Activated T-cell treated with anti-CD3 and anti-CD28 coated beads, Interleukin-2, amount 50 U/mL, for 24 hours (primary cell): ENCODE data around the gene ADAMTSL3.

Source experiments
- DNase-seq: peaks from one replicate; pipeline ENCODE4 v3.0.0-alpha.2; 2020
- H3K27ac Mint-ChIP-seq: 2 replicates; pipeline ENCODE4 v1.8.0; 2020; ENCODE audit warnings: mild to moderate bottlenecking, mixed read lengths
- H3K27me3 Mint-ChIP-seq: 2 replicates; pipeline ENCODE4 v1.8.0; 2020; ENCODE audit warnings: mixed read lengths
- H3K36me3 Mint-ChIP-seq: 2 replicates; pipeline ENCODE4 v1.8.0; 2020; ENCODE audit warnings: low read depth, mixed read lengths
- H3K4me1 Mint-ChIP-seq: 2 replicates; pipeline ENCODE4 v1.8.0; 2020; ENCODE audit warnings: low read depth, mixed read lengths
- H3K4me3 Mint-ChIP-seq: 2 replicates; pipeline ENCODE4 v1.8.0; 2020; ENCODE audit warnings: mild to moderate bottlenecking, moderate library complexity, mixed read lengths
- H3K9me3 Mint-ChIP-seq: 2 replicates; pipeline ENCODE4 v1.8.0; 2020; ENCODE audit warnings: mixed read lengths

ADAMTSL3 gene

GRCh38 chr15:83776986-83777385, 123.1 kb downstream of the ADAMTSL3 start:
- Mint-ChIP-seq H3K36me3 (no peaks in the 10 kb centered on the region), H3K4me3 (no peak overlapping the region), H3K9me3 (peaks cover 5% of the 10 kb centered on the region), H3K27me3 (peaks cover 18% of the 10 kb centered on the region), H3K4me1 (no peaks in the 10 kb centered on the region), H3K27ac (no peak overlapping the region)
- no peak for DNase-seq

- peaks cover 5% of the 10 kb centered on the region for H3K9me3 Mint-ChIP-seq
- no peak overlapping the region for H3K4me3 Mint-ChIP-seq
- no peaks in the 10 kb centered on the region for H3K4me1 Mint-ChIP-seq
- H3K27ac Mint-ChIP-seq, result no peak overlapping the region
- H3K36me3 Mint-ChIP-seq, result no peaks in the 10 kb centered on the region
- DNase-seq, result no peak
- peaks cover 5% of the 10 kb centered on the region for H3K27me3 Mint-ChIP-seq
Measured at GRCh38 chr15:83783227-83783626, 129.3 kb downstream of the ADAMTSL3 start.

GRCh38 chr15:83784975-83785374, 131.1 kb downstream of the ADAMTSL3 start:
- no peak overlapping the region for H3K4me3 Mint-ChIP-seq
- peaks cover 13% of the 10 kb centered on the region for H3K27me3 Mint-ChIP-seq
- no peak for DNase-seq
- no peak overlapping the region for H3K27ac Mint-ChIP-seq
- no peaks in the 10 kb centered on the region for H3K36me3 Mint-ChIP-seq
- no peaks in the 10 kb centered on the region for H3K4me1 Mint-ChIP-seq
- peaks cover 5% of the 10 kb centered on the region for H3K9me3 Mint-ChIP-seq

GRCh38 chr15:83786336-83786735, 132.4 kb downstream of the ADAMTSL3 start:
- H3K4me3 Mint-ChIP-seq, result no peak overlapping the region

GRCh38 chr15:83793069-83793468, 139.1 kb downstream of the ADAMTSL3 start:
- H3K27ac Mint-ChIP-seq, result no peak overlapping the region
- H3K4me3 Mint-ChIP-seq, result no peak overlapping the region
- peaks cover 2% of the 10 kb centered on the region for H3K9me3 Mint-ChIP-seq
- H3K36me3 Mint-ChIP-seq, result no peaks in the 10 kb centered on the region
- H3K27me3 Mint-ChIP-seq, result peaks cover 29% of the 10 kb centered on the region
- no peaks in the 10 kb centered on the region for H3K4me1 Mint-ChIP-seq
- no peak for DNase-seq

More at GRCh38 chr15:83786336-83786735, 132.4 kb downstream of the ADAMTSL3 start:
- Mint-ChIP-seq H3K27ac (no peak overlapping the region), H3K9me3 (peaks cover 4% of the 10 kb centered on the region), H3K27me3 (peaks cover 21% of the 10 kb centered on the region), H3K36me3 (no peaks in the 10 kb centered on the region), H3K4me1 (no peaks in the 10 kb centered on the region)
- no peak for DNase-seq

GRCh38 chr15:83794209-83794608, 140.3 kb downstream of the ADAMTSL3 start:
- H3K27me3 Mint-ChIP-seq, result peaks cover 21% of the 10 kb centered on the region
- H3K36me3 Mint-ChIP-seq, result no peaks in the 10 kb centered on the region
- DNase-seq, result no peak
- no peak overlapping the region for H3K4me3 Mint-ChIP-seq
- peaks cover 2% of the 10 kb centered on the region for H3K9me3 Mint-ChIP-seq
- H3K4me1 Mint-ChIP-seq, result no peaks in the 10 kb centered on the region
- no peak overlapping the region for H3K27ac Mint-ChIP-seq

GRCh38 chr15:83809345-83809744, 155.4 kb downstream of the ADAMTSL3 start:
- Mint-ChIP-seq H3K9me3 (peaks cover 2% of the 10 kb centered on the region), H3K27ac (no peak overlapping the region), H3K27me3 (peaks cover 7% of the 10 kb centered on the region), H3K36me3 (no peaks in the 10 kb centered on the region), H3K4me1 (no peaks in the 10 kb centered on the region), H3K4me3 (no peak overlapping the region)
- DNase-seq, result no peak

GRCh38 chr15:83810110-83810509, 156.2 kb downstream of the ADAMTSL3 start:
- H3K9me3 Mint-ChIP-seq, result peaks cover 2% of the 10 kb centered on the region
- no peaks in the 10 kb centered on the region for H3K4me1 Mint-ChIP-seq
- H3K27me3 Mint-ChIP-seq, result peaks cover 7% of the 10 kb centered on the region
- H3K27ac Mint-ChIP-seq, result no peak overlapping the region
- no peak overlapping the region for H3K4me3 Mint-ChIP-seq
- no peak for DNase-seq
- no peaks in the 10 kb centered on the region for H3K36me3 Mint-ChIP-seq

GRCh38 chr15:83813682-83814081, 159.8 kb downstream of the ADAMTSL3 start:
- DNase-seq, result no peak
- no peak overlapping the region for H3K27ac Mint-ChIP-seq
- H3K27me3 Mint-ChIP-seq, result peaks cover 2% of the 10 kb centered on the region
- no peaks in the 10 kb centered on the region for H3K4me1 Mint-ChIP-seq
- no peak overlapping the region for H3K4me3 Mint-ChIP-seq
- no peaks in the 10 kb centered on the region for H3K36me3 Mint-ChIP-seq
- H3K9me3 Mint-ChIP-seq, result peaks cover 2% of the 10 kb centered on the region

GRCh38 chr15:83815506-83815905, 161.6 kb downstream of the ADAMTSL3 start:
- Mint-ChIP-seq H3K36me3 (no peaks in the 10 kb centered on the region), H3K4me1 (no peaks in the 10 kb centered on the region), H3K4me3 (no peak overlapping the region), H3K27me3 (peaks cover 2% of the 10 kb centered on the region), H3K9me3 (peaks cover 2% of the 10 kb centered on the region), H3K27ac (no peak overlapping the region)
- no peak for DNase-seq

GRCh38 chr15:83816124-83816883, 162.4 kb downstream of the ADAMTSL3 start:
- H3K27me3 Mint-ChIP-seq, result peaks cover 2% of the 10 kb centered on the region
- no peaks in the 10 kb centered on the region for H3K36me3 Mint-ChIP-seq
- H3K9me3 Mint-ChIP-seq, result no peaks in the 10 kb centered on the region
- H3K27ac Mint-ChIP-seq, result no peak overlapping the region
- DNase-seq, result no peak
- no peaks in the 10 kb centered on the region for H3K4me1 Mint-ChIP-seq
- H3K4me3 Mint-ChIP-seq, result no peak overlapping the region

GRCh38 chr15:83818591-83818990, 164.7 kb downstream of the ADAMTSL3 start:
- no peak for DNase-seq
- H3K36me3 Mint-ChIP-seq, result no peaks in the 10 kb centered on the region
- H3K27me3 Mint-ChIP-seq, result no peaks in the 10 kb centered on the region
- no peak overlapping the region for H3K4me3 Mint-ChIP-seq
- H3K27ac Mint-ChIP-seq, result no peak overlapping the region
- peaks cover 4% of the 10 kb centered on the region for H3K9me3 Mint-ChIP-seq
- H3K4me1 Mint-ChIP-seq, result no peaks in the 10 kb centered on the region

- Mint-ChIP-seq H3K36me3 (no peaks in the 10 kb centered on the region), H3K4me1 (no peaks in the 10 kb centered on the region)
- no peak for DNase-seq
Measured at GRCh38 chr15:83830381-83830780, 176.5 kb downstream of the ADAMTSL3 start.

GRCh38 chr15:83833569-83833968, 179.6 kb downstream of the ADAMTSL3 start:
- Mint-ChIP-seq H3K36me3 (no peaks in the 10 kb centered on the region), H3K4me3 (no peak overlapping the region)
- DNase-seq, result no peak

More at GRCh38 chr15:83830381-83830780, 176.5 kb downstream of the ADAMTSL3 start:
- Mint-ChIP-seq H3K9me3 (peaks cover 5% of the 10 kb centered on the region), H3K4me3 (no peak overlapping the region), H3K27ac (no peak overlapping the region), H3K27me3 (peaks cover 18% of the 10 kb centered on the region)

GRCh38 chr15:83835479-83835878, 181.6 kb downstream of the ADAMTSL3 start:
- Mint-ChIP-seq H3K27me3 (peaks cover 15% of the 10 kb centered on the region), H3K4me3 (no peak overlapping the region), H3K36me3 (no peaks in the 10 kb centered on the region), H3K9me3 (peaks cover 5% of the 10 kb centered on the region), H3K4me1 (no peaks in the 10 kb centered on the region), H3K27ac (no peak overlapping the region)
- DNase-seq, result no peak

More at GRCh38 chr15:83833569-83833968, 179.6 kb downstream of the ADAMTSL3 start:
- Mint-ChIP-seq H3K4me1 (no peaks in the 10 kb centered on the region), H3K27me3 (peaks cover 18% of the 10 kb centered on the region), H3K9me3 (peaks cover 5% of the 10 kb centered on the region), H3K27ac (no peak overlapping the region)
